GM19035 (cell line): ENCODE results near the gene ALDH3A1.

Source experiments
- ATAC-seq: cut with Tn5 transposase; IDR thresholded peaks from one replicate; pipeline ENCODE4 v1.9.1; 2021; ENCODE audit not compliant: unreplicated experiment

ALDH3A1 gene

GRCh38 chr17:19760746-19761145 is 12.6 kb upstream of the ALDH3A1 start:
- ATAC-seq = no peak

GRCh38 chr17:19759568-19760549 is 11.8 kb upstream of the ALDH3A1 start:
- no peak for ATAC-seq

GRCh38 chr17:19757536-19758180 is 9.6 kb upstream of the ALDH3A1 start:
- no peak for ATAC-seq

GRCh38 chr17:19756546-19756945 is 8.4 kb upstream of the ALDH3A1 start:
- ATAC-seq = no peak

- ATAC-seq = no peak
These were observed 7.9 kb upstream of the ALDH3A1 start for GRCh38 chr17:19755821-19756510.

GRCh38 chr17:19755392-19755791 is 7.3 kb upstream of the ALDH3A1 start:
- no peak for ATAC-seq

- no peak for ATAC-seq
These were observed 5.8 kb upstream of the ALDH3A1 start for GRCh38 chr17:19753661-19754463.

GRCh38 chr17:19753051-19753509 is 5.0 kb upstream of the ALDH3A1 start:
- ATAC-seq = no peak

- ATAC-seq = no peak
These were observed 4.3 kb upstream of the ALDH3A1 start for GRCh38 chr17:19752216-19753050.

GRCh38 chr17:19750835-19751234 is 2.7 kb upstream of the ALDH3A1 start:
- ATAC-seq = no peak

GRCh38 chr17:19750020-19750572 is 2.0 kb upstream of the ALDH3A1 start:
- no peak for ATAC-seq

GRCh38 chr17:19748807-19749193 is 702 bp upstream of the ALDH3A1 start:
- no peak for ATAC-seq

GRCh38 chr17:19747159-19747719 is 859 bp downstream of the ALDH3A1 start:
- ATAC-seq = no peak

GRCh38 chr17:19746517-19746916 is 1.6 kb downstream of the ALDH3A1 start:
- ATAC-seq = no peak

- ATAC-seq = no peak
These were observed 3.0 kb downstream of the ALDH3A1 start for GRCh38 chr17:19744922-19745757.

GRCh38 chr17:19744492-19744891 is 3.6 kb downstream of the ALDH3A1 start:
- no peak for ATAC-seq

GRCh38 chr17:19743101-19744100 is 4.7 kb downstream of the ALDH3A1 start:
- ATAC-seq = no peak
